Lower lobe of right lung (tissue), 2 donors: ENCODE data around the gene MYL3. TPM values are rescaled to one million over a fixed set of nuclear protein-coding genes. Genes with fewer than 3 reads are reported as not detected.

ENCODE experiments used
- ATAC-seq, 2 donors: fragments of 200-7000 bp; cut with Tn5 transposase; one replicate each; pipeline ENCODE4 v1.9.1; 2020 to 2022; ENCODE audit warnings: mild to moderate bottlenecking in 2 of 2, moderate library complexity in 2 of 2
- DNase-seq: peaks from one replicate; pipeline ENCODE4 v3.0.0-alpha.2; 2020
- H3K27ac ChIP-seq: fragments of 200-600 bp; one replicate; pipeline ENCODE4 v1.8.0; 2022
- H3K27me3 ChIP-seq: fragments of 200-600 bp; one replicate; pipeline ENCODE4 v1.8.0; 2022; ENCODE audit warnings: low read depth
- H3K36me3 ChIP-seq: fragments of 200-600 bp; one replicate; pipeline ENCODE4 v1.8.0; 2022; ENCODE audit warnings: mild to moderate bottlenecking
- H3K4me1 ChIP-seq: fragments of 200-600 bp; one replicate; pipeline ENCODE4 v1.8.0; 2022
- H3K4me3 ChIP-seq: fragments of 200-600 bp; one replicate; pipeline ENCODE4 v1.8.0; 2022; ENCODE audit warnings: mild to moderate bottlenecking
- H3K9me3 ChIP-seq: fragments of 200-600 bp; one replicate; pipeline ENCODE4 v1.8.0; 2022
- intact Hi-C: fragments of 100-400 bp; cut with DNase I; formaldehyde crosslinking; loops from one replicate; pipeline ENCODE4 v1.11.0; 2022
- total RNA-seq: library from RNA; stranded (reverse); fragmentation: NEBNext Ultra II Directional; extraction: Animal tissue kit (Norgen Biotek cat#: 25700); gene quantifications from one replicate; pipeline ENCODE4 v1.2.1, GENCODE V29; 2021
- TF ChIP-seq, protein P1 (sequence below): fragments of 200-600 bp; IDR thresholded peaks from one replicate; pipeline ENCODE4 v1.8.0; 2022; ENCODE audit warnings: antibody characterized with exemption, mild to moderate bottlenecking
- donor health status: DM: no; HTN: yes; CAD: no; lungs with severe emphysema.

MYL3 gene
- total RNA-seq, 1 donor from 2014 or later, result 2.0 TPM

DNA sequence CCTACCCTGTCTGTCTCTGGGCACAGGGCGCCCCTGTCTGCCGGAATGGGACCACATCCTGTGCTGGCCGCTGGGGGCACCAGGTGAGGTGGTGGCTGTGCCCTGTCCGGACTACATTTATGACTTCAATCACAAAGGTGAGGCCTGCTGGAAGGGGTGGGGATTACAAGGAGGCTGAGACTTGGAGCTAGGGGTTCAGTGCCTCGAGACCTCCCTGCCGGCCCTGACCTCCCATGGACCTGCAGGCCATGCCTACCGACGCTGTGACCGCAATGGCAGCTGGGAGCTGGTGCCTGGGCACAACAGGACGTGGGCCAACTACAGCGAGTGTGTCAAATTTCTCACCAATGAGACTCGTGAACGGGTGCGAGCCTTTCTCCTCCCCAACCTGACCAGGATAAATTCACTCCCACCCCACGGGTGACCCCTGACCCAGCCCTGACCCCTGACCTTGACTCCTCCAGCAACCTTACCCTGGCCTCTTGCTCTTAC is 34.6 kb upstream of the MYL3 start:
- TF ChIP-seq, protein P1, sequence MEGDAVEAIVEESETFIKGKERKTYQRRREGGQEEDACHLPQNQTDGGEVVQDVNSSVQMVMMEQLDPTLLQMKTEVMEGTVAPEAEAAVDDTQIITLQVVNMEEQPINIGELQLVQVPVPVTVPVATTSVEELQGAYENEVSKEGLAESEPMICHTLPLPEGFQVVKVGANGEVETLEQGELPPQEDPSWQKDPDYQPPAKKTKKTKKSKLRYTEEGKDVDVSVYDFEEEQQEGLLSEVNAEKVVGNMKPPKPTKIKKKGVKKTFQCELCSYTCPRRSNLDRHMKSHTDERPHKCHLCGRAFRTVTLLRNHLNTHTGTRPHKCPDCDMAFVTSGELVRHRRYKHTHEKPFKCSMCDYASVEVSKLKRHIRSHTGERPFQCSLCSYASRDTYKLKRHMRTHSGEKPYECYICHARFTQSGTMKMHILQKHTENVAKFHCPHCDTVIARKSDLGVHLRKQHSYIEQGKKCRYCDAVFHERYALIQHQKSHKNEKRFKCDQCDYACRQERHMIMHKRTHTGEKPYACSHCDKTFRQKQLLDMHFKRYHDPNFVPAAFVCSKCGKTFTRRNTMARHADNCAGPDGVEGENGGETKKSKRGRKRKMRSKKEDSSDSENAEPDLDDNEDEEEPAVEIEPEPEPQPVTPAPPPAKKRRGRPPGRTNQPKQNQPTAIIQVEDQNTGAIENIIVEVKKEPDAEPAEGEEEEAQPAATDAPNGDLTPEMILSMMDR, result no peak
- no peaks in the 10 kb centered on the region for H3K9me3 ChIP-seq
- no peaks in the 10 kb centered on the region for H3K36me3 ChIP-seq
- peaks cover 16% of the 10 kb centered on the region for H3K4me1 ChIP-seq
- ATAC-seq (no peak), DNase-seq (peak; percentile 41)
- H3K27ac ChIP-seq, result no peak overlapping the region
- no peak overlapping the region for H3K4me3 ChIP-seq
- intact Hi-C loops, result loop anchor here (10.0 kb wide), 1 partner anchor 193 kb away; the partner anchor contains the start of gene TMIE
- H3K27me3 ChIP-seq, result peaks cover 21% of the 10 kb centered on the region

DNA sequence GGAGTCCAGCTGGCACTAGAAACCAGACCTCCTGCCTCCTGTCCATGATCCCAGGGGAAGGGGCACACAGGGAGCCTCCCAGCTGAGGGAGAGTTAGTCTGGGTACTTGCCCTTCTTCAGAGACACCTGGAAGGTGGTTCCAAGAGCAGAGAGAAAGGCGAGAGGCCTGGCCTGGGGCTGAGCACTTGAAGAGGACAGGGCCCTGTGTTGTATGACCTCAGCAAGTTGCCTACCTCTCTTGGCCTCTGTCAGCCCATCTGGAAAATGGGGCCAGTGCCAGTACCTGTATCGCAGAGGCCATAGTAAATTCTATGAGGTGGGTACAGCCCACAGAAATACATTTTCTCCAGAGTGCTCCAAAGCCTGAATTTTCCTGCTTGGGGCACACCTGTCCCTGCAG is 33.8 kb upstream of the MYL3 start:
- intact Hi-C loops, result loop anchor here (10.0 kb wide), 1 partner anchor 192 kb away; the partner anchor contains the start of gene TMIE

DNA sequence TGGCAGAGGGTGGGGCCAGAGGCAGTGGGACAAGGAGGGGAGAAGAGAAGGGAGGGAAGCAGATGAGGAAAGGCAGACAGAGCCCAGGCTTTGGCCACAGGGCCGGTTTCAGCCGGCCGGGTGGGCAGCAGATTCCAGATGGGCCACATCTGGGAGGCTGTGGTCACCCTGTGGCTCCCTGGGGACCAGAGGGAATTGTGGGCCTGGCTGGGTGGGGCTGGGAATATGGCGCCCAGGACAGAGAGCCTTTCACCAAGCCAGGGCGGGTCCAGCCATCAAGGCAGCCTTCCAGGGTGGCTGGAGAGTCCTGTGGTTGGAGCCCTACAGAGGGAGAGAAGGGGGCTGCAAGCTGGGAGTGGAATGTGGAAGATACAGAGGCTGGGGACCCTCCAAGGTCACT is 33.1 kb upstream of the MYL3 start:
- intact Hi-C loops, result loop anchor here (10.0 kb wide), 1 partner anchor 192 kb away; the partner anchor contains the start of gene TMIE
- Histone ChIP-seq H3K27ac (no peak overlapping the region), H3K4me1 (peaks cover 30% of the 10 kb centered on the region), H3K4me3 (no peak overlapping the region), H3K36me3 (no peaks in the 10 kb centered on the region), H3K9me3 (no peaks in the 10 kb centered on the region), H3K27me3 (peaks cover 23% of the 10 kb centered on the region)
- DNase-seq (peak; percentile 19), ATAC-seq (no peak)
- TF ChIP-seq, protein P1, result no peak

More for the DNA sequence above, 33.8 kb upstream of the MYL3 start:
- DNase-seq, result peak; percentile 24
- Histone ChIP-seq H3K4me1 (peaks cover 24% of the 10 kb centered on the region), H3K4me3 (no peak overlapping the region), H3K36me3 (no peaks in the 10 kb centered on the region), H3K27ac (no peak overlapping the region), H3K9me3 (no peaks in the 10 kb centered on the region), H3K27me3 (peaks cover 21% of the 10 kb centered on the region)
- no peak for ATAC-seq
- TF ChIP-seq, protein P1, result no peak

DNA sequence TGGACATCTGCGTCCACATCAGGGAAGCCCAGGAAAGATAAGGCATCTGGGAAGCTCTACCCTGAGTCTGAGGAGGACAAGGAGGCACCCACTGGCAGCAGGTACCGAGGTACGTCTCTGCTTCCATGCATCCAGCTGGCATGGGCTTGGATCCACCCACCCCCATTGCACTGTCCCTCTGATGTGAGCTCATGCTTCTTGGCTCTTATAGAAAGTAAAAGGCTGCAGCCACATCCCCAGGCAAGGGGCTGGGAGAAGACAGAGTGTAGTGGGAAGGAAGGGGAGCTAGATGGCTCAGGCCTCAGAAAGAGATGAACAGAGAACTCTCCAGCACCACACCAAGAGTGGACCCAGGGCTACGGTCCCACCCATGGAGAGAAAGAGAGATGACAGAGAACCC is 32.5 kb upstream of the MYL3 start:
- Histone ChIP-seq H3K27me3 (peaks cover 28% of the 10 kb centered on the region), H3K9me3 (no peaks in the 10 kb centered on the region), H3K27ac (no peak overlapping the region), H3K36me3 (no peaks in the 10 kb centered on the region), H3K4me3 (no peak overlapping the region), H3K4me1 (peaks cover 30% of the 10 kb centered on the region)
- ATAC-seq, result no peak
- intact Hi-C loops, result loop anchor here (10.0 kb wide), 1 partner anchor 191 kb away; the partner anchor contains the start of gene TMIE
- TF ChIP-seq, protein P1, result no peak
- DNase-seq, result peak; percentile 14

DNA sequence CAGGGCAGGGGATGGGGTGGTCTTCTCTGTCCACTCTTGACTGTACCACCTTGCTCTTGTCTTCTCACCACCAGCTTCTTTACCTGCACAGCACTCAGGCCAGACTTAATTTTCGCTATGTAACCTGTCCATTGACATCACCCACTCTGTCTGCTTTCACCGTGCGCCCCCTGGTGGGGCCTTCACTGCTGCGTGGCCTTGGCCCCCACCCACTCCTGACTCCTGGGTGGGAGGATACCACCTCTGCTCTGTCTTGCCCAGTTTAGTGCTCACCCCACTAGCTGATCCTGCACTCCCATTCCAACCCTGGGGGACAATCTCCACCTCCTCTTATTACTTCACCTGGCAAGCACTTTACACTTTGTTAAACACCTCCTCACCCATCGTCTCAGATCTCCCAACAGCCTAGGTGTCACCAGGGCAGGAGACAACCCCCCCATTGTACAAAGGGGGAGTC is 32.0 kb upstream of the MYL3 start:
- H3K27me3 ChIP-seq, result peaks cover 28% of the 10 kb centered on the region
- peak; percentile 48 to 66 for ATAC-seq

More for the DNA sequence above, 32.0 kb upstream of the MYL3 start:
- no peak overlapping the region for H3K27ac ChIP-seq
- peaks cover 30% of the 10 kb centered on the region for H3K4me1 ChIP-seq
- H3K4me3 ChIP-seq, result no peak overlapping the region
- intact Hi-C loops, result loop anchor here (10.0 kb wide), 1 partner anchor 190 kb away; the partner anchor contains the start of gene TMIE
- H3K36me3 ChIP-seq, result no peaks in the 10 kb centered on the region
- TF ChIP-seq, protein P1, result peak; percentile 89
- no peaks in the 10 kb centered on the region for H3K9me3 ChIP-seq
- DNase-seq, result peak; percentile 82
